Urinary bladder (tissue), 4 donors: Measurements from ENCODE around the gene NLGN1. TPM values are rescaled to one million over a fixed set of nuclear protein-coding genes. Genes with fewer than 3 reads are reported as not detected.

Source experiments
- DNase-seq: peaks from one replicate; pipeline ENCODE4 v3.0.0-alpha.2; 2015; ENCODE audit errors: extremely low spot score
- H3K27ac ChIP-seq: one replicate; pipeline ENCODE4 v1.5.1; 2013; ENCODE audit warnings: low read depth, mild to moderate bottlenecking, moderate library complexity
- H3K36me3 ChIP-seq: one replicate; pipeline ENCODE4 v1.6.1; 2013; ENCODE audit warnings: mild to moderate bottlenecking, moderate library complexity; ENCODE audit not compliant: insufficient read depth
- H3K4me1 ChIP-seq: one replicate; pipeline ENCODE4 v1.6.1; 2013; ENCODE audit warnings: mild to moderate bottlenecking, moderate library complexity; ENCODE audit not compliant: insufficient read depth
- H3K4me3 ChIP-seq: one replicate; pipeline ENCODE4 v1.5.1; 2013; ENCODE audit warnings: low read depth, low read length
- WGBS: extraction: QIAGEN DNeasy Blood & Tissue Kit; methylation state at CpG from one replicate; pipeline ENCODE4 v1.1.7; 2013; 5-methylcytosine and 5-hydroxymethylcytosine counted together
- polyA plus RNA-seq: library from polyadenylated mRNA; stranded (reverse); fragments of 200-250 nt; gene quantifications from one replicate; pipeline ENCODE4 v1.2.3, GENCODE V29; 2013
- small RNA-seq: library from RNA; depleted of rRNA; stranded (forward); fragments of <200 nt; gene quantifications from one replicate; pipeline ENCODE3, GENCODE V24; 2014
- total RNA-seq: library from RNA; depleted of rRNA; stranded (reverse); fragments of >200 nt; gene quantifications from one replicate; pipeline ENCODE4 v1.2.3, GENCODE V29; 2014
- donor health status: healthy with polysubstance abuse.
- donor health status: healthy.

The NLGN1 gene
- total and polyA plus RNA-seq, 2 donors, result 8.4 to 51.8 TPM

GRCh38 chr3:174334111-174334510 is 936.6 kb downstream of the NLGN1 start:
- no peaks in the 10 kb centered on the region for H3K36me3 ChIP-seq
- no peak overlapping the region for H3K27ac ChIP-seq
- no peaks in the 10 kb centered on the region for H3K4me1 ChIP-seq
- H3K4me3 ChIP-seq, result no peak overlapping the region
- 89% methylated on average over 3 of the region's 3 CpGs for WGBS
- DNase-seq, result no peak

GRCh38 chr3:174335324-174335723 is 937.8 kb downstream of the NLGN1 start:
- no peak for DNase-seq
- Histone ChIP-seq H3K36me3 (no peaks in the 10 kb centered on the region), H3K27ac (no peak overlapping the region), H3K4me3 (no peak overlapping the region), H3K4me1 (no peaks in the 10 kb centered on the region)
- 98% methylated on average over 1 of the region's 1 CpG for WGBS

GRCh38 chr3:174335910-174336309 is 938.4 kb downstream of the NLGN1 start:
- Histone ChIP-seq H3K4me1 (no peaks in the 10 kb centered on the region), H3K27ac (no peak overlapping the region), H3K4me3 (no peak overlapping the region), H3K36me3 (no peaks in the 10 kb centered on the region)
- no peak for DNase-seq

Small RNAs within 50 kb of the gene (small RNA-seq; reads per million reads assigned to genes)
- not detected for gene RN7SKP234
